ENCODE results near the gene CMYA5.

GRCh38 chr5:79713727-79714126 is 24.1 kb downstream of the CMYA5 start:
- no peak for TF ChIP-seq ZNF274 (IDR thresholded peaks at IDR 0.05; ENCODE audit: low read depth, low read length)
- no peak for TF ChIP-seq SUZ12 (IDR thresholded peaks at IDR 0.05; ENCODE audit: extremely low read depth, insufficient read depth, insufficient read length)

All from NT2/D1 (cell line).